HL-60 (cell line): Measurements from ENCODE around the gene IPP.

Source experiments
- DNase-seq, 2 experiments: peaks; one replicate each; pipeline ENCODE4 v3.0.0-alpha.2; 2010 to 2020; ENCODE audit warnings: low read depth in 1 of 2, low spot score in 1 of 2
- H3K27ac ChIP-seq: fragments of 250-450 bp; sonication (Bioruptor Pico); replicated peaks from 2 replicates; pipeline ENCODE4 v1.5.1; 2020; ENCODE audit warnings: mild to moderate bottlenecking, moderate library complexity
- H3K27me3 ChIP-seq: fragments of 250-450 bp; sonication (Bioruptor Pico); 2 replicates; pipeline ENCODE4 v1.5.1; 2021; ENCODE audit warnings: mild to moderate bottlenecking, moderate library complexity; ENCODE audit not compliant: insufficient read depth, poor library complexity, severe bottlenecking
- H3K4me3 ChIP-seq: replicated peaks from 2 replicates; pipeline ENCODE4 v1.5.1; 2011; ENCODE audit warnings: mild to moderate bottlenecking, control low read depth, low read length; ENCODE audit not compliant: insufficient read depth
- GABPA ChIP-seq: IDR thresholded peaks from 2 replicates; pipeline ENCODE4 v1.6.1; 2012; ENCODE audit warnings: low read depth
- POLR2AphosphoS5 ChIP-seq: IDR thresholded peaks from 2 replicates; pipeline ENCODE4 v1.6.1; 2012; ENCODE audit warnings: low read depth
- SPI1 ChIP-seq: IDR thresholded peaks from 2 replicates; pipeline ENCODE4 v1.6.1; 2012; ENCODE audit warnings: low read depth, mild to moderate bottlenecking, borderline replicate concordance
- TF ChIP-seq, protein P1 (sequence below): IDR thresholded peaks from 2 replicates; pipeline ENCODE4 v1.6.1; 2012; ENCODE audit warnings: low read depth; ENCODE audit not compliant: insufficient replicate concordance
- TF ChIP-seq, protein P2 (sequence below): IDR thresholded peaks from one replicate; pipeline ENCODE4 v1.5.1; 2011; ENCODE audit warnings: low read length, control low read depth, inconsistent platforms; ENCODE audit not compliant: insufficient read depth

IPP gene

DNA sequence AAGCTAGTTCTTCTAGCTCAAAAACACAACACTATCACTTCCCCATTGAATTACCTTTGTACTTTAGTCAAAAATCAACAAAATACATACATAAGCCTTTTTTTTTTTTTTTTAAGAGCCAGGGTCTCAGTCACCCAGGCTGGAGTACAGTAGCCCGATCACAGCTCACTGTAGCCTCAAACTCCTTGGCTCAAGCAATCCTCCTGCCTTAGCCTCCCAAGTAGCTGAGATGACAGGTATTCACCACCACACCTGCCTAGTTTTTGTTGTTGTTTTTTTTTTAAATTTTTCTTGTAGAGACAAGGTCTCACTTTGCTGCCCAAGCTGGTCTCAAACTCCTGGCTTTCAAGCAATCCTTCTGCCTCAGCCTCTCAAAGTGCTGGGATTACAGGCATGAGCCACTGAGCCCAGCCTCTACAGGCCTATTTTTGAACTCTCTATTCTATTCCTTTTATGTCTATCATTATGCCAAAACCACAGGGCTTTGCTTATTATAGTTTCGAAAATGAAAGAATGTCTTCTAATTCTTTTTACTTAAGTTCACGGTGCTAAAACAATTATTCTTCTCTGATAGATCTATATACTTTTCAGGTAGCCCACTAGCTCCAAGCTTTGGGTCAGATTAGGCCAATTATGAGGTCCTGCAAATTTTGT, 93.8 kb downstream of the IPP start:
- H3K27ac ChIP-seq, result no peak overlapping the region
- H3K4me3 ChIP-seq, result no peak overlapping the region
- TF ChIP-seq GABPA, result no peak
- no peak for TF ChIP-seq SPI1
- TF ChIP-seq, protein P1, sequence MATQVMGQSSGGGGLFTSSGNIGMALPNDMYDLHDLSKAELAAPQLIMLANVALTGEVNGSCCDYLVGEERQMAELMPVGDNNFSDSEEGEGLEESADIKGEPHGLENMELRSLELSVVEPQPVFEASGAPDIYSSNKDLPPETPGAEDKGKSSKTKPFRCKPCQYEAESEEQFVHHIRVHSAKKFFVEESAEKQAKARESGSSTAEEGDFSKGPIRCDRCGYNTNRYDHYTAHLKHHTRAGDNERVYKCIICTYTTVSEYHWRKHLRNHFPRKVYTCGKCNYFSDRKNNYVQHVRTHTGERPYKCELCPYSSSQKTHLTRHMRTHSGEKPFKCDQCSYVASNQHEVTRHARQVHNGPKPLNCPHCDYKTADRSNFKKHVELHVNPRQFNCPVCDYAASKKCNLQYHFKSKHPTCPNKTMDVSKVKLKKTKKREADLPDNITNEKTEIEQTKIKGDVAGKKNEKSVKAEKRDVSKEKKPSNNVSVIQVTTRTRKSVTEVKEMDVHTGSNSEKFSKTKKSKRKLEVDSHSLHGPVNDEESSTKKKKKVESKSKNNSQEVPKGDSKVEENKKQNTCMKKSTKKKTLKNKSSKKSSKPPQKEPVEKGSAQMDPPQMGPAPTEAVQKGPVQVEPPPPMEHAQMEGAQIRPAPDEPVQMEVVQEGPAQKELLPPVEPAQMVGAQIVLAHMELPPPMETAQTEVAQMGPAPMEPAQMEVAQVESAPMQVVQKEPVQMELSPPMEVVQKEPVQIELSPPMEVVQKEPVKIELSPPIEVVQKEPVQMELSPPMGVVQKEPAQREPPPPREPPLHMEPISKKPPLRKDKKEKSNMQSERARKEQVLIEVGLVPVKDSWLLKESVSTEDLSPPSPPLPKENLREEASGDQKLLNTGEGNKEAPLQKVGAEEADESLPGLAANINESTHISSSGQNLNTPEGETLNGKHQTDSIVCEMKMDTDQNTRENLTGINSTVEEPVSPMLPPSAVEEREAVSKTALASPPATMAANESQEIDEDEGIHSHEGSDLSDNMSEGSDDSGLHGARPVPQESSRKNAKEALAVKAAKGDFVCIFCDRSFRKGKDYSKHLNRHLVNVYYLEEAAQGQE, result no peak
- TF ChIP-seq, protein P2, sequence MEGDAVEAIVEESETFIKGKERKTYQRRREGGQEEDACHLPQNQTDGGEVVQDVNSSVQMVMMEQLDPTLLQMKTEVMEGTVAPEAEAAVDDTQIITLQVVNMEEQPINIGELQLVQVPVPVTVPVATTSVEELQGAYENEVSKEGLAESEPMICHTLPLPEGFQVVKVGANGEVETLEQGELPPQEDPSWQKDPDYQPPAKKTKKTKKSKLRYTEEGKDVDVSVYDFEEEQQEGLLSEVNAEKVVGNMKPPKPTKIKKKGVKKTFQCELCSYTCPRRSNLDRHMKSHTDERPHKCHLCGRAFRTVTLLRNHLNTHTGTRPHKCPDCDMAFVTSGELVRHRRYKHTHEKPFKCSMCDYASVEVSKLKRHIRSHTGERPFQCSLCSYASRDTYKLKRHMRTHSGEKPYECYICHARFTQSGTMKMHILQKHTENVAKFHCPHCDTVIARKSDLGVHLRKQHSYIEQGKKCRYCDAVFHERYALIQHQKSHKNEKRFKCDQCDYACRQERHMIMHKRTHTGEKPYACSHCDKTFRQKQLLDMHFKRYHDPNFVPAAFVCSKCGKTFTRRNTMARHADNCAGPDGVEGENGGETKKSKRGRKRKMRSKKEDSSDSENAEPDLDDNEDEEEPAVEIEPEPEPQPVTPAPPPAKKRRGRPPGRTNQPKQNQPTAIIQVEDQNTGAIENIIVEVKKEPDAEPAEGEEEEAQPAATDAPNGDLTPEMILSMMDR, result no peak
- no peak for TF ChIP-seq POLR2AphosphoS5
- H3K27me3 ChIP-seq, result no peaks in the 10 kb centered on the region
- no peak for DNase-seq

DNA sequence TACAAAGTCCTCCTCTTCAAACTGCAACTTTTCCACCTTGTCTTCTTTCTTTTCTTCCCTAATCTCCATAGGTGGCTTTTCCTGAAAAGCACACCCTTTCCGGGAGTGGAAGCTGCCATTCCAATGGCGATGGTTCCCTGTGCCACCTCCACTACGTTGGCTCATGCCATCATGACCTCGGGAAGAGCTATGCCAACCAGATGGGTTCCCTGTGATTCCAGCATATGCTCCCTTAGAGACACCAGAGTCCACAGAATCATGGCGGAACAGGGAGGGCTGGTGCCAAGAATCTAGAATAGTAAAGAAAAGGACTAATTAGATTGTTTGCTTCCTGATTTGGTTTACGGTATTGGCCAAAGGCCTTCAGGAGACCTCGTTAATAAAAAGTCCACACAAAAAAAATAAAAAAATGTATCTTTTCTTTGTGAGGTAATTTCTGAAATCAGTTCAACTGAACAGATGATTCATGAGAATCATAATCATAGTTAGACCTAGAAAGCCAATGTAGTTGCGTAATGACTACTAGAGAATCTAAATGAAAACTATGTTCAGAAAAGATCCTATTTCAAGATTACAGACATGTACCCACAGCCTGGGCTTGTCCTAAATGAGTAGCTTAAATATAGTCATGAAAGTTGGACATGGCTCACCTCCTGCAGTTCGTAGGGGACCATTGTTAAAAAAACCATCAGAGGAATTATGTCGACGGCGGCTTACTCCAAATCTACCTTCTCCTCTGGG, 95.7 kb downstream of the IPP start:
- no peak overlapping the region for H3K27ac ChIP-seq

More for the DNA sequence above, 95.7 kb downstream of the IPP start:
- no peak overlapping the region for H3K4me3 ChIP-seq
- no peaks in the 10 kb centered on the region for H3K27me3 ChIP-seq
- TF ChIP-seq GABPA (no peak), SPI1 (no peak), POLR2AphosphoS5 (no peak)
- TF ChIP-seq, protein P2, result no peak
- TF ChIP-seq, protein P1, result no peak
- DNase-seq, result no peak
